CD8-positive, alpha-beta memory T cell (primary cell): ENCODE data around the gene GNPTAB. TPM values are rescaled to one million over a fixed set of nuclear protein-coding genes. Genes with fewer than 3 reads are reported as not detected.
A peak's percentile ranks its signal among the peaks of the same experiment; 100 is the strongest.
"Not testable (repeated sequence)": the region's sequence is repeated elsewhere in the genome, so short reads cannot be mapped to it uniquely, and the experiment has no call there.

Experiments
- CTCF ChIA-PET: fragments of 350-600 bp; sonication (Branson Sonifier 250); formaldehyde crosslinking; loops from one replicate; lab custom pipeline; 2021; ENCODE audit warnings: antibody characterized with exemption; lab: Charles Lee
- POLR2A ChIA-PET: fragments of 350-600 bp; sonication (Branson Sonifier 250); formaldehyde crosslinking; loops from one replicate; lab custom pipeline; 2021; ENCODE audit warnings: antibody characterized with exemption; lab: Charles Lee
- DNase-seq, 5 donors: peaks; one replicate each; pipeline versions ENCODE4 v3.0.0 to v3.0.0-alpha.2; 2020 to 2022; ENCODE audit warnings: mixed read lengths in 1 of 5
- H3K27ac ChIP-seq: one replicate; pipeline ENCODE4 v1.7.0; 2013; ENCODE audit warnings: low read depth, mild to moderate bottlenecking, low read length, moderate library complexity
- H3K27me3 ChIP-seq: 2 replicates; pipeline ENCODE4 v1.7.0; 2013; ENCODE audit warnings: low read length, mild to moderate bottlenecking; ENCODE audit not compliant: insufficient read depth, poor library complexity, severe bottlenecking
- H3K36me3 ChIP-seq: 2 replicates; pipeline ENCODE4 v1.7.0; 2013; ENCODE audit warnings: mild to moderate bottlenecking, low read length, moderate library complexity; ENCODE audit not compliant: insufficient read depth
- H3K4me1 ChIP-seq: 2 replicates; pipeline ENCODE4 v1.7.0; 2013; ENCODE audit warnings: mild to moderate bottlenecking, low read length, moderate library complexity; ENCODE audit not compliant: insufficient read depth
- H3K4me3 ChIP-seq: 2 replicates; pipeline ENCODE4 v1.7.0; 2013; ENCODE audit warnings: mild to moderate bottlenecking, low read length
- H3K9me3 ChIP-seq: 2 replicates; pipeline ENCODE4 v1.7.0; 2013; ENCODE audit warnings: mild to moderate bottlenecking, low read length
- H3K27ac Mint-ChIP-seq, 8 donors: one replicate each; pipeline ENCODE4 v1.8.0; 2020 to 2021; ENCODE audit warnings: mixed read lengths in 8 of 8, mild to moderate bottlenecking in 6 of 8, inconsistent platforms in 3 of 8, moderate library complexity in 3 of 8
- H3K27me3 Mint-ChIP-seq, 2 donors: one replicate each; pipeline ENCODE4 v1.8.0; 2020 to 2021; ENCODE audit warnings: mixed read lengths in 2 of 2, mild to moderate bottlenecking in 1 of 2, moderate library complexity in 1 of 2
- H3K36me3 Mint-ChIP-seq, 3 donors: one replicate each; pipeline ENCODE4 v1.8.0; 2020 to 2021; ENCODE audit warnings: mixed read lengths in 3 of 3, inconsistent platforms in 1 of 3, mild to moderate bottlenecking in 1 of 3
- H3K4me1 Mint-ChIP-seq, 3 donors: one replicate each; pipeline ENCODE4 v1.8.0; 2020 to 2021; ENCODE audit warnings: mixed read lengths in 3 of 3, inconsistent platforms in 1 of 3, mild to moderate bottlenecking in 1 of 3
- H3K4me3 Mint-ChIP-seq, 7 donors: one replicate each; pipeline ENCODE4 v1.8.0; 2020 to 2021; ENCODE audit warnings: mixed read lengths in 7 of 7, mild to moderate bottlenecking in 6 of 7, moderate library complexity in 4 of 7, inconsistent platforms in 2 of 7
- H3K9me3 Mint-ChIP-seq, 5 donors: one replicate each; pipeline ENCODE4 v1.8.0; 2020 to 2022; ENCODE audit warnings: mixed read lengths in 5 of 5, mild to moderate bottlenecking in 3 of 5, moderate library complexity in 2 of 5, inconsistent platforms in 1 of 5
- polyA plus RNA-seq: library from polyadenylated mRNA; unstranded; fragments of 300-500 nt; fragmentation: Illumina TruSeq; gene quantifications from one replicate; pipeline ENCODE4 v1.2.3, GENCODE V29; 2021
- total RNA-seq, 2 experiments: library from RNA; stranded (reverse); gene quantifications; one replicate each; pipeline ENCODE4 v1.2.3, GENCODE V29; 2021

Gene GNPTAB
- total and polyA plus RNA-seq, 3 experiments from 2014 or later, result 49.7 to 64.7 (median 62.1) TPM

DNA sequence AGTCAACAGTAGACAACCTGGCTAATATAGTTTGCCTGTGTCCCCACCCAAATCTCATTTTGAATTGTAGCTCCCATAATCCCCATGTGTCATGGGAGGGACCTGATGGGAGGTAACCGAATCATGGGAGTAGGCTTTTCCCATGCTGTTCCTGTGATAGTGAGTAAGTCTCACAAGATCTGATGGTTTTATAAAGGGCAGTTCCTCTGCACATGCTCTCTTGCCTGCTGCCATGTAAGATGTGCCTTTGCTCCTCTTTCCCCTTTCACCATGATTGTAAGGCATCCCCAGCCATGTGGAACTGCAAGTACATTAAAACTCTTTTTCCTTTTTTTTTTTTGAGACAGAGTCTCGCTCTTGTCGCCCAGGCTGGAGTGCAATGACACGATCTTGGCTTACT, 12.1 kb downstream of the GNPTAB start:
- H3K4me1 ChIP-seq, result peaks cover 15% of the 10 kb centered on the region
- H3K9me3 Mint-ChIP-seq, H3K36me3 ChIP-seq, H3K9me3 ChIP-seq, H3K36me3 Mint-ChIP-seq, DNase-seq, H3K27ac ChIP-seq, H3K27me3 ChIP-seq, H3K27me3 Mint-ChIP-seq, POLR2A ChIA-PET, H3K4me3 ChIP-seq, H3K4me3 Mint-ChIP-seq: not testable (repeated sequence)
- Mint-ChIP-seq H3K27ac (peak overlapping the region in 1 of 8 donors; percentile 47), H3K4me1 (peaks cover 43 to 66% (median 58%) of the 10 kb centered on the region in 3 donors)
- CTCF ChIA-PET, result interaction anchor here (0.7 to 2.4 kb wide), 4 partner anchors 10 to 1677 kb away, joined by 3 to 7 read pairs (median 4); partner anchors contain the start of genes C12orf42 and GNPTAB

- CTCF ChIA-PET, result interaction anchor here (0.7 to 2.7 kb wide), 3 partner anchors 11 to 40 kb away, joined by 3 to 8 read pairs (median 3); no protein-coding TSS in a partner anchor
- Mint-ChIP-seq H3K9me3 (no peaks in the 10 kb centered on the region), H3K27ac (peak overlapping the region in 1 of 8 donors; percentile 54), H3K27me3 (no peaks in the 10 kb centered on the region), H3K4me1 (peaks cover 31 to 50% (median 38%) of the 10 kb centered on the region in 3 donors), H3K36me3 (peaks cover 0 to 9% (median 5%) of the 10 kb centered on the region in 3 donors), H3K4me3 (no peak overlapping the region)
- Histone ChIP-seq H3K4me1 (no peaks in the 10 kb centered on the region), H3K27me3 (no peaks in the 10 kb centered on the region), H3K36me3 (no peaks in the 10 kb centered on the region), H3K27ac (no peak overlapping the region), H3K9me3 (no peaks in the 10 kb centered on the region), H3K4me3 (no peak overlapping the region)
- POLR2A ChIA-PET, result interaction anchor here (0.9 kb wide), 1 partner anchor 18 kb away, joined by 3 read pairs; no protein-coding TSS in a partner anchor
- no peak for DNase-seq
These were observed 17.6 kb downstream of the GNPTAB start for GRCh38 chr12:101813117-101813516.

GRCh38 chr12:101812716-101813115, 18.0 kb downstream of the GNPTAB start:
- CTCF ChIA-PET, result interaction anchor here (0.7 kb wide), 2 partner anchors 12 to 26 kb away, joined by 3 read pairs; no protein-coding TSS in a partner anchor
- H3K27ac ChIP-seq, H3K9me3 Mint-ChIP-seq, H3K4me3 Mint-ChIP-seq, H3K36me3 ChIP-seq, H3K4me1 ChIP-seq, H3K4me3 ChIP-seq, H3K27ac Mint-ChIP-seq, H3K27me3 Mint-ChIP-seq, H3K36me3 Mint-ChIP-seq, H3K27me3 ChIP-seq, DNase-seq, H3K9me3 ChIP-seq, POLR2A ChIA-PET: not testable (repeated sequence)
- H3K4me1 Mint-ChIP-seq, result peaks cover 31 to 50% (median 38%) of the 10 kb centered on the region in 3 donors

- H3K9me3 Mint-ChIP-seq, H3K9me3 ChIP-seq, DNase-seq, H3K4me3 ChIP-seq, H3K36me3 ChIP-seq, POLR2A ChIA-PET, H3K36me3 Mint-ChIP-seq, H3K27me3 Mint-ChIP-seq, H3K4me1 ChIP-seq, H3K27ac ChIP-seq, H3K27me3 ChIP-seq: not testable (repeated sequence)
- peak overlapping the region in 3 of 8 donors; percentile 3 to 82 (median 70) for H3K27ac Mint-ChIP-seq
- CTCF ChIA-PET, result interaction anchor here (1.4 to 1.6 kb wide), 2 partner anchors 18 to 19 kb away, joined by 4 to 5 read pairs; no protein-coding TSS in a partner anchor
- peaks cover 34 to 57% (median 42%) of the 10 kb centered on the region in 3 donors for H3K4me1 Mint-ChIP-seq
- H3K4me3 Mint-ChIP-seq, result peak overlapping the region in 1 of 7 donors; percentile 39
These were observed 19.4 kb downstream of the GNPTAB start for GRCh38 chr12:101811342-101811741.

- Mint-ChIP-seq H3K4me1 (peaks cover 32 to 52% (median 38%) of the 10 kb centered on the region in 3 donors), H3K27ac (peak overlapping the region in 1 of 8 donors; percentile 91), H3K27me3 (no peaks in the 10 kb centered on the region), H3K36me3 (peaks cover 0 to 10% (median 5%) of the 10 kb centered on the region in 3 donors), H3K4me3 (no peak overlapping the region), H3K9me3 (no peaks in the 10 kb centered on the region)
- no peak overlapping the region for H3K27ac ChIP-seq
- no peaks in the 10 kb centered on the region for H3K9me3 ChIP-seq
- no peaks in the 10 kb centered on the region for H3K36me3 ChIP-seq
- POLR2A ChIA-PET, result no interaction called here
- DNase-seq, result no peak
- H3K27me3 ChIP-seq, result no peaks in the 10 kb centered on the region
- H3K4me1 ChIP-seq, result no peaks in the 10 kb centered on the region
- CTCF ChIA-PET, result no interaction called here
- H3K4me3 ChIP-seq, result no peak overlapping the region
These were observed 21.6 kb downstream of the GNPTAB start for GRCh38 chr12:101809208-101809607.

GRCh38 chr12:101806265-101806664, 24.5 kb downstream of the GNPTAB start:
- no peak overlapping the region for H3K4me3 ChIP-seq
- Mint-ChIP-seq H3K4me1 (peaks cover 39 to 65% (median 44%) of the 10 kb centered on the region in 3 donors), H3K27me3 (no peaks in the 10 kb centered on the region), H3K27ac (peak overlapping the region in 2 of 8 donors; percentile 56 to 64), H3K36me3 (peaks cover 0 to 8% (median 3%) of the 10 kb centered on the region in 3 donors), H3K4me3 (no peak overlapping the region), H3K9me3 (no peaks in the 10 kb centered on the region)
- POLR2A ChIA-PET, result interaction anchor here (0.6 kb wide), 1 partner anchor 65 kb away, joined by 4 read pairs; no protein-coding TSS in a partner anchor
- no peaks in the 10 kb centered on the region for H3K36me3 ChIP-seq
- H3K27ac ChIP-seq, result no peak overlapping the region
- DNase-seq, result no peak
- H3K27me3 ChIP-seq, result no peaks in the 10 kb centered on the region
- CTCF ChIA-PET, result interaction anchor here (1.2 kb wide), 1 partner anchor 33 kb away, joined by 3 read pairs; no protein-coding TSS in a partner anchor
- no peaks in the 10 kb centered on the region for H3K4me1 ChIP-seq
- H3K9me3 ChIP-seq, result no peaks in the 10 kb centered on the region

DNA sequence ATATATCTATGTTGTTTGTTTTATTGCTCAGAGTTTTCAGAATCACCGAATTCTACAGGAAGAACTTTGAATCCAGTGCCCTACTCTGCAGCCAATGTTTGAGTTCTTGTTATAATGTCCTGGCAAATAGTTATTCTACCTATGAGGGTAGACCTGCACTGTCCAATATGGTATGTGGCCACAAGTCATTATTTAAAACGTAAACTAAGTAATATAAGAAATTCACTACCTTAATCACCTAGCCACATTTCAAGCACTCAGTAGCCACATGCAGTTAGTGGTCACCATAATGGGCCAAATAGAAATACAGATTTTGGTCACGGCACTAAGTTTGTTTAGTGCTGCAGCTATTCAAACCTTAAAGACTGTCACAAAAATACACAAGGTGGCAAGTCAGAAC, 26.4 kb downstream of the GNPTAB start:
- Histone ChIP-seq H3K4me3 (no peak overlapping the region), H3K27ac (no peak overlapping the region), H3K27me3 (no peaks in the 10 kb centered on the region), H3K9me3 (no peaks in the 10 kb centered on the region), H3K36me3 (no peaks in the 10 kb centered on the region), H3K4me1 (no peaks in the 10 kb centered on the region)
- Mint-ChIP-seq H3K4me1 (peaks cover 34 to 63% (median 45%) of the 10 kb centered on the region in 3 donors), H3K27me3 (no peaks in the 10 kb centered on the region), H3K27ac (peak overlapping the region in 4 of 8 donors; percentile 22 to 64 (median 60)), H3K9me3 (no peaks in the 10 kb centered on the region), H3K36me3 (peaks cover 0 to 7% (median 3%) of the 10 kb centered on the region in 3 donors), H3K4me3 (peak overlapping the region in 2 of 7 donors; percentile 23 to 43)
- ChIA-PET POLR2A (no interaction called here), CTCF (interaction anchor here (0.6 to 1.1 kb wide), 3 partner anchors 12 to 36 kb away, joined by 3 read pairs; no protein-coding TSS in a partner anchor)
- no peak for DNase-seq

DNA sequence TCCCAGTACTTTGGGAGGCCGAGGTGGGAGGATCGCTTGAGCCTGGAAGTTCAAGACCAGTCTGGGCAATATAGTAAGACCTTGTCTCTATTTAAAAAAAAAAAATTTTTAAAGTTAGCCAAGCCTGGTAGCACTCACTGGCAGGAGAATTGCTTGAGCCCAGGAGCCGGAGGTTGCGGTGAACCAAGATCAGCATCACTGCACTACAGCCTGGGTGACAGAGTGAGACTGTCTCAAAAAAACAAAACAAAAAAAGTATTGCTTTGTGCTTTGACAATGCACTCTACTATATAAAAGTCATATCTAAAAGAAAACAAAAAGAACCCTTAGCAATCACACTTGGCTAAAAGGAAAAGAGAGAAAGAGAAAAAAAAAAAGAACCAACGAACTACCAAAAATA, 26.8 kb downstream of the GNPTAB start:
- Histone ChIP-seq H3K36me3 (no peaks in the 10 kb centered on the region), H3K27me3 (no peaks in the 10 kb centered on the region), H3K27ac (no peak overlapping the region), H3K4me1 (no peaks in the 10 kb centered on the region), H3K9me3 (no peaks in the 10 kb centered on the region), H3K4me3 (no peak overlapping the region)
- peak overlapping the region in 3 of 7 donors; percentile 23 to 53 (median 43) for H3K4me3 Mint-ChIP-seq
- H3K4me1 Mint-ChIP-seq, result peaks cover 37 to 64% (median 45%) of the 10 kb centered on the region in 3 donors
- H3K36me3 Mint-ChIP-seq, result peaks cover 0 to 6% (median 3%) of the 10 kb centered on the region in 3 donors
- H3K27ac Mint-ChIP-seq, result peak overlapping the region in 5 of 8 donors; percentile 22 to 77 (median 63)
- ChIA-PET CTCF (interaction anchor here (0.6 to 1.5 kb wide), 5 partner anchors 13 to 36 kb away, joined by 3 to 6 read pairs (median 3); partner anchors contain the start of gene GNPTAB), POLR2A (interaction anchor here (0.5 kb wide), 1 partner anchor 16 kb away, joined by 5 read pairs; no protein-coding TSS in a partner anchor)
- no peak for DNase-seq
- no peaks in the 10 kb centered on the region for H3K9me3 Mint-ChIP-seq
- H3K27me3 Mint-ChIP-seq, result no peaks in the 10 kb centered on the region
